Endothelial cell of umbilical vein (primary cell): ENCODE measurements around the gene SOWAHB. TPM values are rescaled to one million over a fixed set of nuclear protein-coding genes. Genes with fewer than 3 reads are reported as not detected.

Source experiments
- BruUV-seq: library from RNA; stranded (reverse); fragments of 400-500 nt; replicated peaks from 2 replicates; lab custom pipeline; 2021; lab: Mats Ljungman, UMichigan
- CTCF ChIA-PET: fragments of 300-600, 350-600 bp; sonication (Branson Sonifier 250); formaldehyde crosslinking; loops from one replicate; lab custom pipeline; 2021; ENCODE audit warnings: antibody characterized with exemption, inconsistent platforms; lab: Charles Lee
- POLR2A ChIA-PET: fragments of 300-600, 350-600 bp; sonication (Branson Sonifier 250); formaldehyde crosslinking; loops from one replicate; lab custom pipeline; 2021; ENCODE audit warnings: antibody characterized with exemption, inconsistent platforms; lab: Charles Lee
- DNase-seq: peaks from one replicate; pipeline ENCODE4 v3.0.0-alpha.2; 2011; ENCODE audit warnings: low read depth, low spot score
- FAIRE-seq: peaks from 2 replicates; lab custom pipeline; 2011; peaks lifted over from hg19 to GRCh38; lab: Jason Lieb, UNC
- H2AFZ ChIP-seq: 2 replicates; pipeline ENCODE4 v1.6.0; 2012; ENCODE audit warnings: low read depth, low read length, control low read depth, inconsistent platforms
- H3K27ac ChIP-seq: 2 replicates; pipeline ENCODE4 v1.5.1; 2011; ENCODE audit warnings: low read depth, mild to moderate bottlenecking, control low read depth, low read length, moderate library complexity; ENCODE audit not compliant: insufficient read depth
- H3K27me3 ChIP-seq, 2 experiments: 2 replicates each; pipeline versions ENCODE4 v1.6.0 to v1.6.1; 2011; ENCODE audit warnings: low read length in 2 of 2, mixed read lengths in 1 of 2; ENCODE audit not compliant: control insufficient read depth in 2 of 2, insufficient read depth in 2 of 2
- H3K36me3 ChIP-seq, 2 experiments: 2 replicates in 1 of 2; 3 replicates in 1 of 2; pipeline ENCODE4 v1.5.1; 2011; ENCODE audit warnings: low read length in 2 of 2, mild to moderate bottlenecking in 1 of 2, moderate library complexity in 1 of 2; ENCODE audit not compliant: control insufficient read depth in 2 of 2, insufficient read depth in 2 of 2; ENCODE audit errors: extremely low read depth in 1 of 2
- H3K4me1 ChIP-seq: 3 replicates; pipeline ENCODE4 v1.5.1; 2011; ENCODE audit warnings: mild to moderate bottlenecking, low read length; ENCODE audit not compliant: control insufficient read depth, insufficient read depth; ENCODE audit errors: extremely low read depth
- H3K4me2 ChIP-seq: 2 replicates; pipeline ENCODE4 v1.6.1; 2011; ENCODE audit warnings: low read length, control low read depth, mixed read lengths; ENCODE audit not compliant: insufficient read depth
- H3K4me3 ChIP-seq, 3 experiments: fragments of 200-600 bp in 1 of 3; sonication (generic), shearing (Covaris generic) in 1 of 3; replicated peaks in 1 of 3; 2 replicates each; pipeline ENCODE4 v1.5.1; 2011 to 2016; ENCODE audit warnings: control low read depth in 3 of 3, low read length in 3 of 3, mild to moderate bottlenecking in 2 of 3, inconsistent platforms in 1 of 3, low read depth in 1 of 3, moderate library complexity in 1 of 3; ENCODE audit not compliant: insufficient read depth in 1 of 3
- H3K79me2 ChIP-seq: 2 replicates; pipeline ENCODE4 v1.6.0; 2012; ENCODE audit warnings: low read length, inconsistent platforms; ENCODE audit not compliant: control insufficient read depth, insufficient read depth
- H3K9ac ChIP-seq: replicated peaks from 2 replicates; pipeline ENCODE3; 2011; ENCODE audit warnings: low read length, control low read depth; ENCODE audit not compliant: insufficient read depth; ENCODE audit errors: extremely low read depth
- H3K9me1 ChIP-seq: replicated peaks from 3 replicates; pipeline ENCODE4 v1.6.0; 2011; ENCODE audit warnings: mild to moderate bottlenecking, low read length; ENCODE audit not compliant: control insufficient read depth, insufficient read depth; ENCODE audit errors: extremely low read depth
- H3K9me3 ChIP-seq: replicated peaks from 2 replicates; pipeline ENCODE4 v1.5.1; 2012; ENCODE audit warnings: low read length, inconsistent platforms; ENCODE audit not compliant: control insufficient read depth, insufficient read depth
- H4K20me1 ChIP-seq: replicated peaks from 2 replicates; pipeline ENCODE3; 2011; ENCODE audit warnings: mild to moderate bottlenecking, low read length; ENCODE audit not compliant: control insufficient read depth, insufficient read depth; ENCODE audit errors: extremely low read depth
- EZH2 ChIP-seq: IDR thresholded peaks from 2 replicates; pipeline ENCODE4 v1.6.1; 2012; ENCODE audit warnings: borderline replicate concordance, low read depth, mild to moderate bottlenecking, moderate library complexity, low read length, inconsistent platforms; ENCODE audit not compliant: severe bottlenecking
- FOS ChIP-seq: IDR thresholded peaks from 2 replicates; pipeline ENCODE4 v1.6.1; 2011; ENCODE audit warnings: mild to moderate bottlenecking, low read length, moderate library complexity, borderline replicate concordance; ENCODE audit not compliant: insufficient read depth
- GATA2 ChIP-seq: IDR thresholded peaks from 2 replicates; pipeline ENCODE4 v1.7.0; 2011; ENCODE audit warnings: low read depth, mild to moderate bottlenecking, moderate library complexity, mixed read lengths, low read length; ENCODE audit not compliant: insufficient read length, insufficient read depth
- JUN ChIP-seq: IDR thresholded peaks from 2 replicates; pipeline ENCODE4 v1.6.1; 2011; ENCODE audit warnings: borderline replicate concordance, low read depth; ENCODE audit not compliant: insufficient read length, insufficient read depth
- MYC ChIP-seq: IDR thresholded peaks from one replicate; pipeline ENCODE4 v1.6.1; 2011; ENCODE audit warnings: mild to moderate bottlenecking, low read depth, low read length
- POLR2A ChIP-seq: IDR thresholded peaks from 2 replicates; pipeline ENCODE4 v1.6.1; 2012; ENCODE audit warnings: low read depth, mild to moderate bottlenecking, control low read depth, low read length
- POLR2AphosphoS5 ChIP-seq: IDR thresholded peaks from 2 replicates; pipeline ENCODE4 v1.6.1; 2012; ENCODE audit warnings: low read depth, mild to moderate bottlenecking, control low read depth, low read length, moderate library complexity; ENCODE audit not compliant: insufficient read depth
- dilution Hi-C: fragments of 300-500 bp; cut with MboI; formaldehyde crosslinking; loops from one replicate; pipeline ENCODE4 v1.15.0; 2019; ENCODE audit warnings: low sequenced_read_pairs; ENCODE audit not compliant: extremely low pct_ligation_motif_present
- intact Hi-C: fragments of 100-400 bp; cut with micrococcal nuclease; formaldehyde crosslinking; loops from one replicate; pipeline ENCODE4 v1.10.0; 2022
- polyA plus RNA-seq, 4 experiments: library from polyadenylated mRNA; depleted of rRNA in 3 of 4; stranded (reverse) in 3 of 4; unstranded in 1 of 4; fragments of >200 nt; gene quantifications; 2 replicates each; pipeline versions ENCODE4 v1.2.1 to v1.2.3, GENCODE V29; 2011 to 2012; ENCODE audit warnings: missing spikeins in 1 of 4
- total RNA-seq: library from RNA; stranded (reverse); gene quantifications from 2 replicates; pipeline ENCODE4 v1.2.3, GENCODE V29; 2021
- TF ChIP-seq, protein P1 (sequence below): IDR thresholded peaks from 2 replicates; pipeline ENCODE4 v1.6.1; 2011; ENCODE audit not compliant: insufficient read depth, insufficient read length
- TF ChIP-seq, protein P2 (sequence below), 2 donors: IDR thresholded peaks; 1 replicate in 1 of 2; 2 replicates in 1 of 2; pipeline ENCODE4 v1.5.1; 2011; ENCODE audit warnings: low read length in 2 of 2, mild to moderate bottlenecking in 2 of 2, moderate library complexity in 2 of 2, control low read depth in 1 of 2, inconsistent platforms in 1 of 2, low read depth in 1 of 2; ENCODE audit not compliant: insufficient read depth in 1 of 2; ENCODE audit errors: extremely low read depth in 1 of 2

SOWAHB gene
- total and polyA plus RNA-seq, 2 donors (not counting 3 experiments of a cell fraction or from before 2014, with no cell fraction given) = not detected

DNA sequence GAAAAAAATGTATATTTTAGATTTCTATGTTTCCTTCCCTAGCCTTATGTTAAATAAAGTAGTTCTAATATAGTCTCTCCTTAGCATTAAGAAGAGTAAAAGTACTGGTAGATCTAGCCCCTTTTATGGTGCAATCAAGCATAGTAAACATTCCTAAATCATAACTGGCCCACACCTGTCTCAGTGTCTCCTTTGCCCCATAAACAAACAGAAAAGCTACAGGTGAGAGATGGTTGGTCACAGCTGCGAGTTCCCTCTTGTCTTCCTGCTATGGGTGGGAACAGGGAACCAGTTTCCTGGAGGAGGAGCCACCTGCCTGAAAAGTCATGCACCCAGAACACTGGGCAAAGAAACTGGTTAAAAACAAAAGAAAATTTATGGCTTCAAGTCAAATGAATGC is 16.6 kb downstream of the SOWAHB start:
- ChIA-PET CTCF (interaction anchor here (1.4 kb wide), 1 partner anchor 16 kb away, joined by 3 read pairs; no protein-coding TSS in a partner anchor), POLR2A (no interaction called here)
- dilution Hi-C loops = no loop called here
- Histone ChIP-seq H2AFZ (no peak overlapping the region), H3K9me1 (no peaks in the 10 kb centered on the region), H3K4me2 (no peak overlapping the region), H3K4me1 (peaks cover 7% of the 10 kb centered on the region), H3K9me3 (no peaks in the 10 kb centered on the region), H4K20me1 (no peaks in the 10 kb centered on the region), H3K79me2 (no peaks in the 10 kb centered on the region), H3K4me3 (no peak overlapping the region), H3K27ac (no peak overlapping the region), H3K9ac (no peak overlapping the region), H3K36me3 (no peaks in the 10 kb centered on the region), H3K27me3 (no peaks in the 10 kb centered on the region)
- TF ChIP-seq, protein P1, sequence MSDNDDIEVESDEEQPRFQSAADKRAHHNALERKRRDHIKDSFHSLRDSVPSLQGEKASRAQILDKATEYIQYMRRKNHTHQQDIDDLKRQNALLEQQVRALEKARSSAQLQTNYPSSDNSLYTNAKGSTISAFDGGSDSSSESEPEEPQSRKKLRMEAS = no peak
- TF ChIP-seq POLR2A (no peak), FOS (no peak), EZH2 (no peak), JUN (no peak), POLR2AphosphoS5 (no peak), GATA2 (no peak), MYC (no peak)
- TF ChIP-seq, protein P2, sequence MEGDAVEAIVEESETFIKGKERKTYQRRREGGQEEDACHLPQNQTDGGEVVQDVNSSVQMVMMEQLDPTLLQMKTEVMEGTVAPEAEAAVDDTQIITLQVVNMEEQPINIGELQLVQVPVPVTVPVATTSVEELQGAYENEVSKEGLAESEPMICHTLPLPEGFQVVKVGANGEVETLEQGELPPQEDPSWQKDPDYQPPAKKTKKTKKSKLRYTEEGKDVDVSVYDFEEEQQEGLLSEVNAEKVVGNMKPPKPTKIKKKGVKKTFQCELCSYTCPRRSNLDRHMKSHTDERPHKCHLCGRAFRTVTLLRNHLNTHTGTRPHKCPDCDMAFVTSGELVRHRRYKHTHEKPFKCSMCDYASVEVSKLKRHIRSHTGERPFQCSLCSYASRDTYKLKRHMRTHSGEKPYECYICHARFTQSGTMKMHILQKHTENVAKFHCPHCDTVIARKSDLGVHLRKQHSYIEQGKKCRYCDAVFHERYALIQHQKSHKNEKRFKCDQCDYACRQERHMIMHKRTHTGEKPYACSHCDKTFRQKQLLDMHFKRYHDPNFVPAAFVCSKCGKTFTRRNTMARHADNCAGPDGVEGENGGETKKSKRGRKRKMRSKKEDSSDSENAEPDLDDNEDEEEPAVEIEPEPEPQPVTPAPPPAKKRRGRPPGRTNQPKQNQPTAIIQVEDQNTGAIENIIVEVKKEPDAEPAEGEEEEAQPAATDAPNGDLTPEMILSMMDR (IDR thresholded peaks at IDR 0.05; ENCODE audit: extremely low read depth in 1 of 2, insufficient read depth in 1 of 2, low read depth in 1 of 2, low read length in 2 of 2) = no peak
- FAIRE-seq = no peak
- no TSS peak for BruUV-seq
- intact Hi-C loops = loop anchor here (5.0 kb wide), 1 partner anchor 109 kb away; no protein-coding TSS in a partner anchor
- no peak for DNase-seq
